ENCODE results near the gene SYK.

DNA sequence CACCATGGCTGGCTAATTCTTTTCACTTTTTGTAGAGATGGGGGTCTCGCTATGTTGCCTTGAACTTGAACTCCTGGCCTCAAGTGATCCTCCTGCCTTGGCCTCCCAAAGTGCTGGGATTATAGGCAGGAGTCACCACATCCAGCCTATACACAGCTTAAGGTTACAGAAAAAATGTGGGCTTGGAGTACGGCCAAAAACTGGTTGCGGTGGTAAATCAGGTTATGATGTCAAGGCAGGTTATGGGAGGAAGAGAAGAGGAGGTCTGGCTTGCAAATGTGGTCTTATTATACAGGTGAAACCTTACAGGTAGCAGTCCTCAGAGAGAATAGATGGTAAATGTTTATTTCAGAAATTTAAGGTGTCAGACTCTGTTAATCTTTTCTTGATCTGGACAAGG, 30.7 kb upstream of the SYK start:
- TF ChIP-seq MXI1 (IDR thresholded peaks at IDR 0.05; ENCODE audit: low read depth, low read length) (no peak), SIN3A (IDR thresholded peaks at IDR 0.05; ENCODE audit: borderline replicate concordance, low read depth, low read length) (no peak), YY1 (IDR thresholded peaks at IDR 0.05; ENCODE audit: low read depth) (no peak)
- TF ChIP-seq, protein P1, sequence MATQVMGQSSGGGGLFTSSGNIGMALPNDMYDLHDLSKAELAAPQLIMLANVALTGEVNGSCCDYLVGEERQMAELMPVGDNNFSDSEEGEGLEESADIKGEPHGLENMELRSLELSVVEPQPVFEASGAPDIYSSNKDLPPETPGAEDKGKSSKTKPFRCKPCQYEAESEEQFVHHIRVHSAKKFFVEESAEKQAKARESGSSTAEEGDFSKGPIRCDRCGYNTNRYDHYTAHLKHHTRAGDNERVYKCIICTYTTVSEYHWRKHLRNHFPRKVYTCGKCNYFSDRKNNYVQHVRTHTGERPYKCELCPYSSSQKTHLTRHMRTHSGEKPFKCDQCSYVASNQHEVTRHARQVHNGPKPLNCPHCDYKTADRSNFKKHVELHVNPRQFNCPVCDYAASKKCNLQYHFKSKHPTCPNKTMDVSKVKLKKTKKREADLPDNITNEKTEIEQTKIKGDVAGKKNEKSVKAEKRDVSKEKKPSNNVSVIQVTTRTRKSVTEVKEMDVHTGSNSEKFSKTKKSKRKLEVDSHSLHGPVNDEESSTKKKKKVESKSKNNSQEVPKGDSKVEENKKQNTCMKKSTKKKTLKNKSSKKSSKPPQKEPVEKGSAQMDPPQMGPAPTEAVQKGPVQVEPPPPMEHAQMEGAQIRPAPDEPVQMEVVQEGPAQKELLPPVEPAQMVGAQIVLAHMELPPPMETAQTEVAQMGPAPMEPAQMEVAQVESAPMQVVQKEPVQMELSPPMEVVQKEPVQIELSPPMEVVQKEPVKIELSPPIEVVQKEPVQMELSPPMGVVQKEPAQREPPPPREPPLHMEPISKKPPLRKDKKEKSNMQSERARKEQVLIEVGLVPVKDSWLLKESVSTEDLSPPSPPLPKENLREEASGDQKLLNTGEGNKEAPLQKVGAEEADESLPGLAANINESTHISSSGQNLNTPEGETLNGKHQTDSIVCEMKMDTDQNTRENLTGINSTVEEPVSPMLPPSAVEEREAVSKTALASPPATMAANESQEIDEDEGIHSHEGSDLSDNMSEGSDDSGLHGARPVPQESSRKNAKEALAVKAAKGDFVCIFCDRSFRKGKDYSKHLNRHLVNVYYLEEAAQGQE (IDR thresholded peaks at IDR 0.05; ENCODE audit: low read depth, low read length), result no peak
- TF ChIP-seq, protein P2, sequence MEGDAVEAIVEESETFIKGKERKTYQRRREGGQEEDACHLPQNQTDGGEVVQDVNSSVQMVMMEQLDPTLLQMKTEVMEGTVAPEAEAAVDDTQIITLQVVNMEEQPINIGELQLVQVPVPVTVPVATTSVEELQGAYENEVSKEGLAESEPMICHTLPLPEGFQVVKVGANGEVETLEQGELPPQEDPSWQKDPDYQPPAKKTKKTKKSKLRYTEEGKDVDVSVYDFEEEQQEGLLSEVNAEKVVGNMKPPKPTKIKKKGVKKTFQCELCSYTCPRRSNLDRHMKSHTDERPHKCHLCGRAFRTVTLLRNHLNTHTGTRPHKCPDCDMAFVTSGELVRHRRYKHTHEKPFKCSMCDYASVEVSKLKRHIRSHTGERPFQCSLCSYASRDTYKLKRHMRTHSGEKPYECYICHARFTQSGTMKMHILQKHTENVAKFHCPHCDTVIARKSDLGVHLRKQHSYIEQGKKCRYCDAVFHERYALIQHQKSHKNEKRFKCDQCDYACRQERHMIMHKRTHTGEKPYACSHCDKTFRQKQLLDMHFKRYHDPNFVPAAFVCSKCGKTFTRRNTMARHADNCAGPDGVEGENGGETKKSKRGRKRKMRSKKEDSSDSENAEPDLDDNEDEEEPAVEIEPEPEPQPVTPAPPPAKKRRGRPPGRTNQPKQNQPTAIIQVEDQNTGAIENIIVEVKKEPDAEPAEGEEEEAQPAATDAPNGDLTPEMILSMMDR (IDR thresholded peaks at IDR 0.05), result no peak
- TF ChIP-seq, protein P3, sequence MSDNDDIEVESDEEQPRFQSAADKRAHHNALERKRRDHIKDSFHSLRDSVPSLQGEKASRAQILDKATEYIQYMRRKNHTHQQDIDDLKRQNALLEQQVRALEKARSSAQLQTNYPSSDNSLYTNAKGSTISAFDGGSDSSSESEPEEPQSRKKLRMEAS (IDR thresholded peaks at IDR 0.05; ENCODE audit: low read depth), result no peak
